IPS-11a (cell line): ENCODE data around the gene LSG1.

ENCODE experiments used
- H3K4me3 ChIP-seq: one replicate; pipeline ENCODE4 v1.5.1; 2013; ENCODE audit warnings: low read depth, low read length, control low read depth

The LSG1 gene

GRCh38 chr3:194687638-194688199 lies 15.7 kb upstream of the LSG1 start:
- H3K4me3 ChIP-seq, result peak overlapping the region; percentile 48

DNA sequence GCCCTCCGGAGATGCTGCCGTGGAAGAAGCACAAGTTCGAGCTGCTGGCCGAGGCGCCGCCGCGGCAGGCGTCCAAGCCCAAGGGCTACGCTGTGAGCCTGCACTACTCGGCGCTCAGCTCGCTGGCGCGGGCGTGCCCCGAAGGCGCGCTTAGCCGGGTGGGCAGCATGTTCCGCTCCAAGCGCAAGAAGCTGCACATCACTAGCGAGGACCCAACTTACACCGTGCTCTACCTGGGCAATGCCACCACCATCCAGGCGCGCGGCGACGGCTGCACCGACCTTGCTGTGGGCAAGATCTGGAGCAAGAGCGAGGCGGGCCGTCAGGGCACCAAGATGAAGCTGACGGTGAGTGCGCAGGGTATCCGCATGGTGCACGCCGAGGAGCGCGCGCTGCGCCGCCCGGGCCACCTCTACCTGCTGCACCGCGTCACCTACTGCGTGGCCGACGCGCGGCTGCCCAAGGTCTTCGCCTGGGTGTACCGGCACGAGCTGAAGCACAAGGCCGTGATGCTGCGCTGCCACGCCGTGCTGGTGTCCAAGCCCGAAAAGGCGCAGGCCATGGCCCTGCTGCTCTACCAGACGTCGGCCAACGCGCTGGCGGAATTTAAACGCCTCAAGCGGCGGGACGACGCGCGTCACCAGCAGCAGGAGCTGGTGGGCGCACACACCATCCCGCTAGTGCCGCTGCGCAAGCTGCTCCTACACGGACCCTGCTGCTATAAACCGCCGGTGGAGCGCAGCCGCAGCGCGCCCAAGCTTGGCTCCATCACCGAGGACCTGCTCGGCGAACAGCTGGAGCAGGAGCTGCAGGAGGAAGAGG lies 15.0 kb upstream of the LSG1 start:
- peak overlapping the region; percentile 48 for H3K4me3 ChIP-seq

GRCh38 chr3:194686414-194686815 lies 14.4 kb upstream of the LSG1 start:
- H3K4me3 ChIP-seq, result peak overlapping the region; percentile 48

GRCh38 chr3:194685718-194686413 lies 13.9 kb upstream of the LSG1 start, which contains the start of gene FAM43A:
Gene FAM43A (plus strand): TSS chr3:194685883. CDS start chr3:194686827, 944 bp downstream.
- H3K4me3 ChIP-seq, result peak within 1 kb of the TSS; percentile 48

GRCh38 chr3:194685065-194685717 lies 13.2 kb upstream of the LSG1 start:
- H3K4me3 ChIP-seq, result peak overlapping the region; percentile 48

DNA sequence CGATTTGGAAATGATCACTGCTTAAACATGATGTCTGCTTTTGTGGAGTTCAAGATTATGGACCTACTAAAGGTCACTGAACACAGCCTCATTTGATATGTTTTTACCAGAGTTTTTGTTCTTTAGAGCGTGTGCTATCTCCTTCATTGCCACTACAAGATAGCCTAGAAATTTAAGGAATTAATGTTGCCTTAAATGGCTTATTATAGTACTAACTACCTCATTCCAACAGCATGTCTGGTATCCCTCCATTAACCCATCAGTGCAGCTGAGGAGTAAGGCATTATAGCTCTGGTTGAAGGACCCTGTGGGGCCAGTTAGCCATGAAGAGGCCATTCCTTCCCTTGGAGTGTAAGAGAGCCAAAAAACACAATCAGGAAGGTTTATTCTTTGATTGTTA lies 11.4 kb upstream of the LSG1 start:
- no peak overlapping the region for H3K4me3 ChIP-seq

GRCh38 chr3:194682694-194683310 lies 10.8 kb upstream of the LSG1 start:
- no peak overlapping the region for H3K4me3 ChIP-seq

DNA sequence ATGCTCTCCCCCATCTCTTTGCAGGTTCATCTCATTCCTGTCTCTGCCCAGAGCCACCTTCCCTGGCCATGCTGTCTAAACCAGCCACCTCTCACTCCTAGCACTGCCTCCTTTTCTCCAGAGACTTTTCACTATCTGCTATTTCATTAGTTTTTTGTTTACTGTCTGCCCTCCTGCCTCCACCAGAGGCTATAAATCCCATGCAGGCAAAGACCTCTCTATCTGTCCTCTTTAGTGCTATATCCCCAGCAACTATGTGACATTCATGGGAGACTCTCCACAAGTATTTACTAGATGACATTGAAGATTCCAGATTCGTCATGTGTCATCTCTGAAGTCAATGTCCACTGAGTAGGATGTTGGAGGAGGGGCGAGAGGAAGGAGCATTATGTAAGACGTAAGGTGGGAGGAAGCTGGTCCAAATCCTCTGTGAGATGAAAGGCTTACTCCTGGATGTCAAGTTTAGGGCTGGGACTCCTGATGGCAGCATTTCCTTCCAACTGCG lies 10.2 kb upstream of the LSG1 start:
- H3K4me3 ChIP-seq, result no peak overlapping the region

- no peak overlapping the region for H3K4me3 ChIP-seq
These were observed 9.1 kb upstream of the LSG1 start for GRCh38 chr3:194680888-194681615.

DNA sequence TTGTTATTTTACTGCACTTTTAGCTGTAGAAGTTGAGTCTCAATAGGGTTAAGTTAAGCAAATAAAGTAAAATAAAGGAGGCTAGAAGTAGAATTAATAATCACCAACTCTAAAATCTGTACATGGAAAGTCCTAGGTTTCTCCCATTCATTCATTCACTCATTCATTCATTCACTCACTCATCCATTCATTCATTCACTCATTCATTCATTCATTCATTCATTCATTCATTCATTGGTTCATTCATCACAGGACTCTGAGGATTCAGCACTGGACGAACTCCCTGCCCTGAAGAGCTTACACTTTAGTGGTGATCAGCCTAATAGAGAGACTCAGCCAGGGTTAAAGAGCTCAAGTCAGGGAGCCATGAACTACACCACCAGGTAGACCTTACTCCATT lies 4.5 kb upstream of the LSG1 start:
- H3K4me3 ChIP-seq, result no peak overlapping the region

GRCh38 chr3:194675680-194676079 lies 3.7 kb upstream of the LSG1 start:
- H3K4me3 ChIP-seq, result no peak overlapping the region

GRCh38 chr3:194675081-194675640 lies 3.2 kb upstream of the LSG1 start:
- no peak overlapping the region for H3K4me3 ChIP-seq

DNA sequence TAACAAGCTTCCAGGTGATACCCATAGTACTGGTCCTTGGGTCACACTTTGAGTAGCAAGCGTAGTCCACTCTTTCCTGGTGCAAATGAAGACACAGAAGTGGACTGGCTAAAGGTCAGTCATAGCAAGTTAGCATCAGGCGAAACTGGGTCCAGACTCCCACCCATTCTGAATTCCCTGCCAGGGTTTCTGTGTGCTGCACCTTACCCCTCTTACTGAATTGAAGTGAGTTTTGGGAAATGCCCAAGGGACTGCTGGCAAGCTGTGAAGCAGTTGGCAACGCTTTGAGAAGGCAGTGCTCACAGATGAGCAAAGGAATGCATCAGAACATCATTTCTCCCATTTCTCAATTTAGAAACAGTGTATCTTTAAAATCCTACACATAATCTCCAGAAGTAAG lies 1.8 kb upstream of the LSG1 start:
- H3K4me3 ChIP-seq, result no peak overlapping the region

- peak overlapping the region; percentile 66 for H3K4me3 ChIP-seq
These were observed 885 bp upstream of the LSG1 start for GRCh38 chr3:194672876-194673275.

DNA sequence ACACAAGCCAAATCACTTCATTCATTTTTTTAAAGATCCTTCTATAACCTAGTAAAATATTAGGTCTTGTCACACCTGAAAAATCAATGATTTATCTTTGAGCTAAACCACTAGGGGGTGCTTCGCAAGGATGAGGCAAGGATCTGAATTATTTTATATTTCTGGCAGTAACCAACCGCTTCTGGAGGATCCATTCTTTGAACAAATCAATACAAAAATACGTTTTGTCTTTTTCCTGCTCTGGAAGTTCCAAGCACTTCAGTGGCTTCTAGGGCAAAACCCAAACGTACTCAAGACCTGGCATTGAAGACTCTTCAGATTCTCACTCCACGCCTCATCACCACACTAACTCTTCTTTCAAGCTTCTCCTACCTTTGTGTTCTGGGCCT lies 486 bp downstream of the LSG1 start:
- peak overlapping the region; percentile 62 for H3K4me3 ChIP-seq

DNA sequence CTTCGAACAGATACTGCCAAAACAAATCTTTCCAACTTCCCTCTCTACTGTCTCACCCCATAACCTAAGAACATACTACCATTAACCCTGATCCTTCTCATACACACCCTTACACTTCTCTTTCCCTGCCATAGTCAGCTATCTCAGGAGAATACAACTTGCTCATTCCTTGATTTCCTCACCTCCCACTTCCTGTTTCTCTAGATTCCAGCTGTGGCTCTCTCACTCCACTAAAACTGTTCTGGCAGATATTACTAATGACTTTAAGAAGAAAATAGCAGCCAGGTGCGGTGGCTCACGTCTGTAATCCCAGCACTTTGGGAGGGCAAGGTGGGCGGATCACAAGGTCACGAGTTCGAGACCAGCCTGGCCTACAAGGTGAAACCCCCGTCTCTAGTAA lies 4.6 kb downstream of the LSG1 start:
- no peak overlapping the region for H3K4me3 ChIP-seq

DNA sequence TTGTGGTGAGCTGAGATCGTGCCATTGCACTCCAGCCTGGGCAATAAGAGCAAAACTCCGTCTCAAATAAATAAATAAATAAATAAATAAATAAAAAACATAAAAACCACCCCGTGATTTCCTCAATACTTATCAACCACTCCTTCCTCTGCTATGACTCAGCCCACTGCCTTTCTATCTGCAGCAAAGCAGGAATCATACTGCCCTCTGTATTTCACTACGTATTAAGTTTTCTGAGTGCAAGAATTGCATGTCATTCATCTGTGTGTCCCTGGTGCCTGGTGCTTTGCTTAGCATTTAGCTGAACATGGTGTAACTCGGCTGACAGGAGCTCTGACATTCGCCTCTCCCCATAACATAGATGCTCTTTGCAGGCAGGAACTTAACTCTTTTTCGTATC lies 7.1 kb downstream of the LSG1 start:
- no peak overlapping the region for H3K4me3 ChIP-seq

- H3K4me3 ChIP-seq, result no peak overlapping the region
These were observed 10.0 kb downstream of the LSG1 start for GRCh38 chr3:194661946-194662345.

DNA sequence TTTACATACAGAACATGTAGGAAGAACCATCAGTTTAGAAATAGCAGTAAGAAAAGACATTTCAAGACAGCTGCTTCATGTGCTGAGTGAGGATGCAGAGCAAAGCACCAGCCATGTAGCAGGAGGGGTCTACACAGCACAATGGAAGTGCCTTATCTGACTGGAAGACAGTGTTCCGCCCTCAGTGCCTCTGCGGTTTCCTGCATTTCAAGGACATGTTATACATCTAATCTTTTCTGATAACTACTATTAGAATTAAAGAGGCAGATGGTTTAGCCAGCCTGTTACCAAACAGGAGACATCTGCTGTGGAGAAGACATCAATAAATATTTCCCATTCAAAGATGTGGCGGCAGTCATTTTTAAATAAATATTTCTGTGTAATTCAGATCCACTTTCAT lies 10.6 kb downstream of the LSG1 start:
- no peak overlapping the region for H3K4me3 ChIP-seq

DNA sequence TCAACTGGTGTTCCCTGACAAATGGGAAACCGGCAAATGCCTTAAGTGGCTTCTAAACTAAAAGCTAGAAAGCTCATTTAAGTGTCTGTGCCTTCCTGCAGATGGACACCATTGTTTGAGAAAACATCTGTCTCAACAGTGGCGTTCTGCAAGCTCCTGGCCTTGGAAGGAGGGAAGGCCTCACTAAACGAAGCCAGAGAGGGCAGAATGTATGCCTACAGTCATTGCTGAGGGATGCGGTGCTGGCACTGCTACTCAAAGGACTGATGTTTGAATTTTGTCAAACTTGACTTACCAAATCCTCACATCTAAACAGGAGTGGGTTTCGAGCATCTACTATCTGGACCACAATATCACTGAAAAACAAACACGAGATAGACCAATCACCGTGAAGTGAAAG lies 12.2 kb downstream of the LSG1 start:
- no peak overlapping the region for H3K4me3 ChIP-seq
